Subcutaneous abdominal adipose tissue (tissue), 5 donors: Measurements from ENCODE around the gene ELL2.
"Not testable (repeated sequence)": the region's sequence is repeated elsewhere in the genome, so short reads cannot be mapped to it uniquely, and the experiment has no call there.

Source experiments
- H3K27ac ChIP-seq: one replicate; pipeline ENCODE4 v1.7.0; 2013; ENCODE audit warnings: low read depth, mild to moderate bottlenecking, inconsistent platforms, low read length, moderate library complexity
- H3K27me3 ChIP-seq, 5 donors: one replicate each; pipeline ENCODE4 v1.7.0; 2013; ENCODE audit warnings: low read length in 5 of 5, inconsistent platforms in 1 of 5; ENCODE audit not compliant: control insufficient read depth in 5 of 5, insufficient read depth in 4 of 5
- H3K36me3 ChIP-seq, 5 donors: one replicate each; pipeline ENCODE4 v1.7.0; 2013; ENCODE audit warnings: low read length in 5 of 5; ENCODE audit not compliant: control insufficient read depth in 5 of 5, insufficient read depth in 5 of 5
- H3K4me1 ChIP-seq, 5 donors: one replicate each; pipeline ENCODE4 v1.7.0; 2013; ENCODE audit warnings: low read length in 5 of 5, mild to moderate bottlenecking in 3 of 5, moderate library complexity in 1 of 5; ENCODE audit not compliant: control insufficient read depth in 5 of 5, insufficient read depth in 5 of 5
- H3K4me3 ChIP-seq, 5 donors: one replicate each; pipeline ENCODE4 v1.7.0; 2013; ENCODE audit warnings: low read length in 5 of 5, low read depth in 1 of 5
- H3K9ac ChIP-seq, 5 donors: one replicate each; pipeline ENCODE4 v1.7.0; 2013; ENCODE audit warnings: low read length in 5 of 5, mild to moderate bottlenecking in 4 of 5, moderate library complexity in 3 of 5
- H3K9me3 ChIP-seq, 5 donors: one replicate each; pipeline ENCODE4 v1.7.0; 2013; ENCODE audit warnings: low read length in 5 of 5; ENCODE audit not compliant: control insufficient read depth in 5 of 5
- donor health status: healthy.
- donor health status: healthy.
- donor health status: healthy.
- donor health status: healthy.
- donor health status: healthy.

The ELL2 gene

DNA sequence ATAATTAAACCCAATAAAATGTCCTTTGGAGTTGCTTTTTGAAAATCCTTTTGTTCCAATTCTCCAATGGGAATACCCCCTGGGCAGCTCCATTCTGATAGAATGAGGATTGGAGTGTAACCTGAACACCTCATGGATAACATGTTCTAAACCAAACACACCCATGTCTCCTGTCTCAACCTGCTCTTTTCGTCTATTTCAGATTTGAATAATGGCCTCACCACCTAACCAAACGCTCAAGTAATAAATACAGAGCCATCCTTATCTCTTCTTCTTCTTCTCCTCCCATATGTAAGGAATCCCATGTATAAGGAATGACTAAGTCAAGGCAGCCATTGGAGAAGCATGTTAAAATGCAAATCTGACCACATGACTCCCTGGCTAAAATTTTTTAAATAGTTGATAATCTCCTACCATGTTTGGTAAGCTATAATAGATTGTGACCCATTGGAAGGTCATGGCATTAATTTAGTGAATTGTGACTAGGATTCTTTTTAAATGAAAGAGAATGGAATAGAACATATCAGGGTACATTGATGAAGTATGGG is 26.0 kb downstream of the ELL2 start:
- no peak overlapping the region for H3K4me3 ChIP-seq
- H3K27ac ChIP-seq: no peak overlapping the region
- H3K4me1 ChIP-seq: peaks cover 0 to 8% (median under 1%) of the 10 kb centered on the region in 5 donors
- peaks cover 0 to 6% (median 0%) of the 10 kb centered on the region in 5 donors for H3K36me3 ChIP-seq
- no peaks in the 10 kb centered on the region for H3K9me3 ChIP-seq
- no peaks in the 10 kb centered on the region for H3K27me3 ChIP-seq
- no peak overlapping the region for H3K9ac ChIP-seq

DNA sequence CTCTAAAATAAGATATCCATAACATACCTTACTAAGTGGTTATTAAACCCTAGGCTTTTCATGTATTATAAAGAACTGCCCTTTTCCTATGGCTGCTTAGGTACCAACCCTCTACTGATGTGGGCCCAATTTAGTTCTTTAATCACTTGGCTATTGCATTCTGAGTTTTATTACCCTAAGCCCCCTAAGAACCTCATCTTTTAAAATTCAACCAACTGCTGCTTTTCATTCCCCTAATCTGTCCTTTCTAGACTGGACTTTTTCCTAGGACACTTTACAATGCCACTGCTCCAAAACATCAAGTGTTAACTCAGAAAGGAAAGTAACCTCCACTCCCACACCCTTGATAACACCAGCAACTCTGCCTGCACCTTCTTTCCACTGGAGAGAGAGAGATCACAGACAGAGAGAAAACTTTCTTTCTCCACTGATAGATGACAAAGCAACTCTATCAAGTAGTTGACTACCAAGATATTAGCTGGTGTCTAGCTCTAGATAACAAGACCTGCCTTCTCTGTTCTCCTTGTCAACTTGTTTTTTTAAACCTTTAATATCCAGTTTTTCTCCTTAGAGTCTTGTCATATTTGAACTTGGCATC is 27.3 kb downstream of the ELL2 start:
- H3K36me3 ChIP-seq: peaks cover 0 to 6% (median 0%) of the 10 kb centered on the region in 5 donors

DNA sequence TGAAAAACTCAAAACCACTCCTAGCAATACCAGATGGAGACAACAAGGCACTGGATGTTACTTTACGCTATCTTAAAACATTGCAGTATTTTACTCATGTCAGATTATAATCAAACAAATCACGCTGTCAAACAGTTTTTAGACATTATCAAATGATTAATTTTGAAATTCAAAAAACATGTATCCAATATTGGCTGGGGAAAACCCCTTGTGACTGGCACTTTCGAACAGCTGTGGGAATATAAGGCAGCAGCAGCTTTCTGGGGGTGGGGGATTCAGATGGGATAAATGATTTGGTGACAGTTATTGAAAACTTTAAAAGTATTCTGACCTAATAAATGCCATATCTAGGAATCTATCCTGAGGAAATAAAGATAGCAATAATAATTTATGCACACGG is 28.7 kb downstream of the ELL2 start:
- peaks cover 0 to 6% (median 0%) of the 10 kb centered on the region in 5 donors for H3K36me3 ChIP-seq

More for the DNA sequence above, 27.3 kb downstream of the ELL2 start:
- Histone ChIP-seq H3K27ac (no peak overlapping the region), H3K9ac (no peak overlapping the region), H3K27me3 (no peaks in the 10 kb centered on the region), H3K4me3 (no peak overlapping the region), H3K9me3 (no peaks in the 10 kb centered on the region), H3K4me1 (peaks cover 0 to 15% (median 3%) of the 10 kb centered on the region in 5 donors)

DNA sequence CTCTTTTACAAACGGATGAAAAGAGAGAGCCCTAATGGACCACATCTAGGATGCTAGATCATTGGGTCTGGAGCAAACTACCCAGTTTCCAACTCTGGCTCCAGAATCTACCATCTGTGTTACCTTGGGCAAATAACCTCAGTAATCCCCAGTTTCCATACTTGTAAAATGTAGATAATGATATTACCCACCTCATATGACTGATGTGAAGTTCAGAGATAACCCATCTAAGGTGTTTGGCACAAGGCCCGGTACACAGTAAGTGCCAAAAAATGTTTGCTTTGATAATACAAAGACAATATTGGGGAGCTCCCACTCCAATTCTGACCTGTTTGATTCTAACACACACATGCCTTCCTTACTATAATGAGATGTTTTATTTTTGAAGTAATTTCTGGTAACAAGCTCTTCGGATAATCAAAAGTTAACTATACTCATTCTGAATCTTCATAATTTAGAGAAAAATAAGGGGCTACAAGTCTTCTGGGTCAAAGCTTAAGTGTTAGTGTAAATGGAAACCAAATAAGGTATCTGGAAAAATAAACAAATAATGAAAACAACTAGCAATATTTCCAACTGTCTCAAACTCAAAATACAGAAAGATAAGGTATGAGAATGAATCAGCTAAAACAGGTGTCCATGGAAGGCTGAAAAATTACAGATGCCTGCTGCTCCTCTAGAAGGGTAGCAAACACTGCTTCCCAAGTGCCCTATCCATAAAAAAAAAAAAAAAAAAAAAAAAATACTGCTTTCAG is 30.4 kb downstream of the ELL2 start:
- Histone ChIP-seq H3K4me1 (peaks cover 0 to 19% (median 3%) of the 10 kb centered on the region in 5 donors), H3K27me3 (no peaks in the 10 kb centered on the region), H3K9me3 (no peaks in the 10 kb centered on the region), H3K36me3 (peaks cover 0 to 6% (median 0%) of the 10 kb centered on the region in 5 donors), H3K4me3 (no peak overlapping the region), H3K9ac (no peak overlapping the region), H3K27ac (no peak overlapping the region)

More for the DNA sequence above, 28.7 kb downstream of the ELL2 start:
- Histone ChIP-seq H3K27ac (no peak overlapping the region), H3K27me3 (no peaks in the 10 kb centered on the region), H3K9ac (no peak overlapping the region), H3K9me3 (no peaks in the 10 kb centered on the region), H3K4me3 (no peak overlapping the region), H3K4me1 (peaks cover 0 to 18% (median 3%) of the 10 kb centered on the region in 5 donors)

DNA sequence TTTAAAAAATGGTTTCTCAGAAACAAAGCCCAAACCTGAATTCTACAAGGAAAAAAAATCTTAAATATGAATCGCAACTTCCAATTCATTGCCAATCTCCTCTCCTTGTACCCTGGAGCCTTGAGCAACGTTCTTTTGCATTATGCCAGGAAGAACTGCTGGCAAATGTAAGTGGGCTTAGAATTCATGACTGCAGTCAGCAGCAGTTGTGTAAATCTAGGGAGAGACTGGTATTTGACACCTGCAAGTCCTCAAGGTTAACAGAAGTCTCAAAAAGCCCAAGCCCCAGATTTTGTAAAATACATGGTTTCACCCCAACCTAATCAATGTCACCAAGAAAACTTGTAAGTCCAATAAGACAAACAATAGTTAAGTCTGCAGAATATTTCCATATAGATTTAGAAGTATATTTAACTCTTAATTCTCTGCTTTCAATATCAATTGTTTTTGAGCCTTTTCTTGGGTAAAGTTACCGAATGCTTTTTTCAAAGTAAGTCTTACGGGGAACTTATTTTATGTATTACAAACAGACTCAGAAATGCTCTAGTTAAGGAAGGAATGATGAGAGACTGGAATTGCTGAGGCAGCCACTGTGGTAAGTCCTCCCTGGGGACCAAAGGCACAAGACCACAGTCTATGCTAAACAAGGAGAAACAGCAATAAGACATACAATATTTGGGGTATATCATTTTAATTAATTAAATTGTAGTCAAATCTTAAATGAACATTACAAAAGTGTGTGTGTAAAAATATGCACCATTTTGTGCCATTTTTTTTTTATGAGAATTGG is 31.3 kb downstream of the ELL2 start:
- H3K9ac ChIP-seq: no peak overlapping the region
- no peak overlapping the region for H3K4me3 ChIP-seq
- H3K27me3 ChIP-seq: no peaks in the 10 kb centered on the region
- H3K27ac ChIP-seq: peak overlapping the region; percentile 60
- peaks cover 0 to 23% (median 5%) of the 10 kb centered on the region in 5 donors for H3K4me1 ChIP-seq
- peaks cover 0 to 2% (median 0%) of the 10 kb centered on the region in 5 donors for H3K36me3 ChIP-seq
- H3K9me3 ChIP-seq: no peaks in the 10 kb centered on the region

DNA sequence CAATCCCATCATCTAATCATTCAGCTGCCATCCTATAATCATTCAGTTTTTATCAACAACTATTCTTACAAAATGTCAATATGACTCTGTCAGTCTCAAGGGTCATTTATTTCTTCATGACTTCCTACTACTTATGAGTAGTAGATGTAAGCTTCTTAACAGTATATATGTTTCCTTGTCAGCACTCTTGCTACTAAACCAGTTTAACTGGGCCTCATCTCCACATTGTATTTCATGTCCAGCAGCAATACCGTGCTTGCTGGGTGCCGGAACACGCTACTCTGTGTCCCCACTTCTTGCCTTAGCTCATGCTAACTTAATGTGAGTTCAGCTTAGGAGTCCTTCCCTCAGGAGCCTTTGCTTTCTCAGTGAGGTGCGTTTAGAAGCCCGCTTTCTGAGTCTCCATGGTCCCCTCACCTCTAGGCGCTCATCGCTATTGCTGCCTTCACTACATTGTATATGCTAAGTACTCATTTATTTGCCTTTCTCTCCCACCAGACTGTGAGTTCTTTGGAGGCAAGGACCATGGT is 32.9 kb downstream of the ELL2 start:
- Histone ChIP-seq H3K4me3 (no peak overlapping the region), H3K27ac (peak overlapping the region; percentile 0), H3K9ac (no peak overlapping the region), H3K9me3 (no peaks in the 10 kb centered on the region), H3K4me1 (peaks cover 0 to 38% (median 19%) of the 10 kb centered on the region in 5 donors), H3K36me3 (peaks cover 0 to 2% (median 0%) of the 10 kb centered on the region in 5 donors), H3K27me3 (no peaks in the 10 kb centered on the region)

DNA sequence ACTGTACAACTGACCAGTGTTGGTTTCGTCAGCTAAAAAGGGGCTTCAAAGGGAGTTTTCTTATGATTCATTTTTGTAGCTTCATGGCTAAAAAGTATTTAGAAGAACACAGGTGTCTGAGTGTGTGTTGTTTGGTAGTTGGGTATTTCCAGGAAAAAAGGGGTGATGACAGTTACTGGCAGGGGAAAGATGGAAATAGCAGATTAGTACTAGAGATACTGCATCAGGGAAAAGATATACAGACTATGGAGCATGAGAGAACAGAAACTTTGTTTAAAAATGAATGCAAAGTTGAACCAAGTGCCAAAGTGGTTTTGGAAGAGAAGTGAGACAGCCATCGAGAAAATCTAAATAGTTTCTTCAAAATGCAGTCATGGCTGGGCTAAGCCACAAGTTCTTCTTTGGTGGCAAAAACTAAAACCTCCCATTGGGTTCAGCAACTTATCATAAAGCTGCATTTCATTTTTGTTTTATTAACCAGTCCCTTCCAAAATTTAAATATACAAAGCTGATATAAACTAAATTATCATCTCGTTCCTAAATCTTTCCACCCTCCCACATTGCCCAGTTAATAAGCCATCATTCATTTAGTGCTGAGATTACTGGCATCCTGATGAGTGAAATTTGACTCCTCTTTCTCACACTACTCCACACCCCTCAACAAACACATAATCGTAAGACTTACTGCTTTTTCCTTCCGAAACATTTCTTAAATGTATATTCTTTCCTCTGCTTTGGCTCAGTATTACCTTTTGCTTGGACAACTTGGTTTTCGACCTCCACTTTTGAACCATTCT is 33.5 kb downstream of the ELL2 start:
- no peak overlapping the region for H3K4me3 ChIP-seq
- H3K36me3 ChIP-seq: peaks cover 0 to 2% (median 0%) of the 10 kb centered on the region in 5 donors
- no peaks in the 10 kb centered on the region for H3K9me3 ChIP-seq
- H3K9ac ChIP-seq: no peak overlapping the region
- H3K27me3 ChIP-seq: no peaks in the 10 kb centered on the region
- H3K4me1 ChIP-seq: peaks cover 0 to 38% (median 19%) of the 10 kb centered on the region in 5 donors
- peak overlapping the region; percentile 0 for H3K27ac ChIP-seq

DNA sequence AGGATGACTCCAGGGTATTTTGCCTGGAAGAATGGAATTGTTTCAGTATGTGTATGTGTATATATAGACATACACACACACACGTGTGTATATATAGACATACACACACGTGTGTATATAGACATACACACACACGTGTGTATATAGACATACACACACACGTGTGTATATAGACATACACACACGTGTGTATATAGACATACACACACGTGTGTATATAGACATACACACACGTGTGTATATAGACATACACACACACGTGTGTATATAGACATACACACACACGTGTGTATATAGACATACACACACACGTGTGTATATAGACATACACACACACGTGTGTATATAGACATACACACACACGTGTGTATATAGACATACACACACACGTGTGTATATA is 34.4 kb downstream of the ELL2 start:
- peaks cover 0 to 38% (median 19%) of the 10 kb centered on the region in 5 donors for H3K4me1 ChIP-seq
- not testable (repeated sequence) for H3K9ac ChIP-seq, H3K36me3 ChIP-seq, H3K4me3 ChIP-seq, H3K9me3 ChIP-seq, H3K27me3 ChIP-seq, H3K27ac ChIP-seq

DNA sequence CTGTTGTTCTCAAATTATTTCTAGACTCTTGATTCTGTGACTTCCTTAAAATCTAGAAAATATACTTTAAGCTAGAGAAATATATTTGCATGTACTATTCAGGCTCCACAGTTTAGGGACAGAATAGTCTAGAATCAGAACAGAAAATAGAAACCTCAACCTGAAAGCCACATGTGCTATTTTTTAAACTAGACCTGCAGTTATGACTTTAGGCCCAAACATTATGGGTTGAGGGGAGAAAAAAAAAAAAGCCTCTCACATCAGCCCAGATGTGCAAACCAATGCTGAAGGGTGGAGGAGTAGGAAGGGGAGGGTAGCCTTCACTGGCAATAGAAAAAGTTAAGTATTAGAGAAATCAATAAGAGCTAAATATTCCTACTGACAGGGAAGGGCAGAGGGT is 35.7 kb downstream of the ELL2 start:
- no peak overlapping the region for H3K4me3 ChIP-seq
- H3K9me3 ChIP-seq: no peaks in the 10 kb centered on the region
- H3K4me1 ChIP-seq: peaks cover 0 to 38% (median 19%) of the 10 kb centered on the region in 5 donors
- H3K27me3 ChIP-seq: no peaks in the 10 kb centered on the region
- peaks cover 0 to 2% (median 0%) of the 10 kb centered on the region in 5 donors for H3K36me3 ChIP-seq
- H3K27ac ChIP-seq: peak overlapping the region; percentile 6
- H3K9ac ChIP-seq: no peak overlapping the region
